ENCODE results near the gene GBE1. TPM values are rescaled to one million over a fixed set of nuclear protein-coding genes. Genes with fewer than 3 reads are reported as not detected.
A peak's percentile ranks its signal among the peaks of the same experiment; 100 is the strongest.

Gene GBE1
- total and polyA plus RNA-seq, 9 of the 15 experiments (the other 6 are each of a cell fraction or from before 2014, with no cell fraction given): 7.9 to 25.6 (median 13.1) TPM

DNA sequence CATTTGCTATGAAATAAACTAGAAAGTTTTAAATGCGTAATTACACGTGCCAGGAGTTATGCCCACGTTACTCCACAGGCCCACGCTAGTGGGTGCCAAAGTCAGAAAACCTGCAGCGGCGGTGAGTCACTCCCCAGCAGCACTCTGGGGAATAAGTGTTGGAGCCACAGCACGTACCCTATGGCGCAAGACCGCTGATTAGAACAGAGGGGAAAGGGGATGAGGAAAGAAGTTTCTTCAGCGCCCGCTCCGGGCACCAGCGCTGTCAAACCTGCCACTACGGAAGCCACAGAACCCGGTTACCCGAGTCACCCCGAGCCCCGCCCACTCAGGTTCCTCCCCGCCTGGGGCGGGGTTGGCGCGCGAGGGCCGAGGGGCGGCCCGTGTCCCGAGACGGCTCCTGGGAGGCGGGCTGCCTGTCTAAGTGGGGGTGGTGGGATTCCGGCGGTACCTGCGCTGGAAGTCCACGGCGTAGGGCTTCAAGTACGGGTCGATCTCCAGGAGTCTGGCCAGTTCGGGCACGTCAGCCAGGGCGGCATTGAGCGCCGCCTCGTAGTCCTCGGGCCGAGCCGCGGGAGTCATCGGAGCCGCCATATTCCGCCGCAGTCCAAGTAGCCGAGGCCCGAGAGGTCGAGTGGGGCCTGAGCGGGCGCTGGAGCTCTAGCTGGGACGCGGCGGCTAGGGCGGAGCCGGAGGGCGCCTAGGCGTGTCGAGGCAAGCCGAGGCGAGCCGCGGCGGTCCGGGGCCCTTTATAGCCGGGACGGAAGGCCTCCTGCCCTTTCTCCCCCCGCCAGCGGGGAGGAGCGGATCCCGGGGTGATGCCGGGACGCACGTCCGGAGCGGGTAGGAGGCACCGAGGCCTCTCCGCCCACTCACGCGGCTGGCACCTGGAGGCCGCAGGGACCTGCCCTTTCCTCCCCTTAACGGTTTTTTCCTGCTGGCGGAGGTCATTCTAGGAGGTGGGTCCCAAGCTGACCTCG lies at the start of gene GBE1 (continued):
- TF ChIP-seq, protein P1, sequence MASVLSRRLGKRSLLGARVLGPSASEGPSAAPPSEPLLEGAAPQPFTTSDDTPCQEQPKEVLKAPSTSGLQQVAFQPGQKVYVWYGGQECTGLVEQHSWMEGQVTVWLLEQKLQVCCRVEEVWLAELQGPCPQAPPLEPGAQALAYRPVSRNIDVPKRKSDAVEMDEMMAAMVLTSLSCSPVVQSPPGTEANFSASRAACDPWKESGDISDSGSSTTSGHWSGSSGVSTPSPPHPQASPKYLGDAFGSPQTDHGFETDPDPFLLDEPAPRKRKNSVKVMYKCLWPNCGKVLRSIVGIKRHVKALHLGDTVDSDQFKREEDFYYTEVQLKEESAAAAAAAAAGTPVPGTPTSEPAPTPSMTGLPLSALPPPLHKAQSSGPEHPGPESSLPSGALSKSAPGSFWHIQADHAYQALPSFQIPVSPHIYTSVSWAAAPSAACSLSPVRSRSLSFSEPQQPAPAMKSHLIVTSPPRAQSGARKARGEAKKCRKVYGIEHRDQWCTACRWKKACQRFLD (CRISPR knock-in tag; IDR thresholded peaks at IDR 0.05): no peak
- TF ChIP-seq, protein P2, sequence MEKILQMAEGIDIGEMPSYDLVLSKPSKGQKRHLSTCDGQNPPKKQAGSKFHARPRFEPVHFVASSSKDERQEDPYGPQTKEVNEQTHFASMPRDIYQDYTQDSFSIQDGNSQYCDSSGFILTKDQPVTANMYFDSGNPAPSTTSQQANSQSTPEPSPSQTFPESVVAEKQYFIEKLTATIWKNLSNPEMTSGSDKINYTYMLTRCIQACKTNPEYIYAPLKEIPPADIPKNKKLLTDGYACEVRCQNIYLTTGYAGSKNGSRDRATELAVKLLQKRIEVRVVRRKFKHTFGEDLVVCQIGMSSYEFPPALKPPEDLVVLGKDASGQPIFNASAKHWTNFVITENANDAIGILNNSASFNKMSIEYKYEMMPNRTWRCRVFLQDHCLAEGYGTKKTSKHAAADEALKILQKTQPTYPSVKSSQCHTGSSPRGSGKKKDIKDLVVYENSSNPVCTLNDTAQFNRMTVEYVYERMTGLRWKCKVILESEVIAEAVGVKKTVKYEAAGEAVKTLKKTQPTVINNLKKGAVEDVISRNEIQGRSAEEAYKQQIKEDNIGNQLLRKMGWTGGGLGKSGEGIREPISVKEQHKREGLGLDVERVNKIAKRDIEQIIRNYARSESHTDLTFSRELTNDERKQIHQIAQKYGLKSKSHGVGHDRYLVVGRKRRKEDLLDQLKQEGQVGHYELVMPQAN (IDR thresholded peaks at IDR 0.05; ENCODE audit: borderline replicate concordance): no peak
- TF ChIP-seq, protein P3, sequence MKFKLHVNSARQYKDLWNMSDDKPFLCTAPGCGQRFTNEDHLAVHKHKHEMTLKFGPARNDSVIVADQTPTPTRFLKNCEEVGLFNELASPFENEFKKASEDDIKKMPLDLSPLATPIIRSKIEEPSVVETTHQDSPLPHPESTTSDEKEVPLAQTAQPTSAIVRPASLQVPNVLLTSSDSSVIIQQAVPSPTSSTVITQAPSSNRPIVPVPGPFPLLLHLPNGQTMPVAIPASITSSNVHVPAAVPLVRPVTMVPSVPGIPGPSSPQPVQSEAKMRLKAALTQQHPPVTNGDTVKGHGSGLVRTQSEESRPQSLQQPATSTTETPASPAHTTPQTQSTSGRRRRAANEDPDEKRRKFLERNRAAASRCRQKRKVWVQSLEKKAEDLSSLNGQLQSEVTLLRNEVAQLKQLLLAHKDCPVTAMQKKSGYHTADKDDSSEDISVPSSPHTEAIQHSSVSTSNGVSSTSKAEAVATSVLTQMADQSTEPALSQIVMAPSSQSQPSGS (CRISPR knock-in tag; IDR thresholded peaks at IDR 0.05): no peak
- TF ChIP-seq, protein P4, sequence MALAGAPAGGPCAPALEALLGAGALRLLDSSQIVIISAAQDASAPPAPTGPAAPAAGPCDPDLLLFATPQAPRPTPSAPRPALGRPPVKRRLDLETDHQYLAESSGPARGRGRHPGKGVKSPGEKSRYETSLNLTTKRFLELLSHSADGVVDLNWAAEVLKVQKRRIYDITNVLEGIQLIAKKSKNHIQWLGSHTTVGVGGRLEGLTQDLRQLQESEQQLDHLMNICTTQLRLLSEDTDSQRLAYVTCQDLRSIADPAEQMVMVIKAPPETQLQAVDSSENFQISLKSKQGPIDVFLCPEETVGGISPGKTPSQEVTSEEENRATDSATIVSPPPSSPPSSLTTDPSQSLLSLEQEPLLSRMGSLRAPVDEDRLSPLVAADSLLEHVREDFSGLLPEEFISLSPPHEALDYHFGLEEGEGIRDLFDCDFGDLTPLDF (CRISPR knock-in tag; IDR thresholded peaks at IDR 0.05): peak; percentile 79; the same call in 1 of the 2 replicates
- TF ChIP-seq POLR2AphosphoS2 (IDR thresholded peaks at IDR 0.05; ENCODE audit: low read length): no peak
- TF ChIP-seq RCOR1 (IDR thresholded peaks at IDR 0.05; ENCODE audit: borderline replicate concordance in 1 of 2, low read depth in 2 of 2, low read length in 2 of 2): peak in 1 of 2 experiments; percentile 41; a peak in 1 of 4 replicates
- TF ChIP-seq CEBPB (tag; IDR thresholded peaks at IDR 0.05): peak; percentile 95
- TF ChIP-seq CBFA2T3 (IDR thresholded peaks at IDR 0.05): peak; percentile 52
- peak; percentile 73; the same call in 1 of the 2 replicates for TF ChIP-seq BRD4 (IDR thresholded peaks at IDR 0.05)
- TF ChIP-seq FOXK2 (conservative IDR thresholded peaks at IDR 0.05 in 1 of 2, IDR thresholded peaks at IDR 0.05 in 1 of 2; ENCODE audit: low read depth in 2 of 2): no peak
- no peak for TF ChIP-seq ARHGAP35 (IDR thresholded peaks at IDR 0.05; ENCODE audit: partially characterized antibody)
- TF ChIP-seq TSC22D4 (tag; IDR thresholded peaks at IDR 0.05): no peak
- TF ChIP-seq, protein P5, sequence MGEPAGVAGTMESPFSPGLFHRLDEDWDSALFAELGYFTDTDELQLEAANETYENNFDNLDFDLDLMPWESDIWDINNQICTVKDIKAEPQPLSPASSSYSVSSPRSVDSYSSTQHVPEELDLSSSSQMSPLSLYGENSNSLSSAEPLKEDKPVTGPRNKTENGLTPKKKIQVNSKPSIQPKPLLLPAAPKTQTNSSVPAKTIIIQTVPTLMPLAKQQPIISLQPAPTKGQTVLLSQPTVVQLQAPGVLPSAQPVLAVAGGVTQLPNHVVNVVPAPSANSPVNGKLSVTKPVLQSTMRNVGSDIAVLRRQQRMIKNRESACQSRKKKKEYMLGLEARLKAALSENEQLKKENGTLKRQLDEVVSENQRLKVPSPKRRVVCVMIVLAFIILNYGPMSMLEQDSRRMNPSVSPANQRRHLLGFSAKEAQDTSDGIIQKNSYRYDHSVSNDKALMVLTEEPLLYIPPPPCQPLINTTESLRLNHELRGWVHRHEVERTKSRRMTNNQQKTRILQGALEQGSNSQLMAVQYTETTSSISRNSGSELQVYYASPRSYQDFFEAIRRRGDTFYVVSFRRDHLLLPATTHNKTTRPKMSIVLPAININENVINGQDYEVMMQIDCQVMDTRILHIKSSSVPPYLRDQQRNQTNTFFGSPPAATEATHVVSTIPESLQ (CRISPR knock-in tag; IDR thresholded peaks at IDR 0.05): no peak
- TF ChIP-seq, protein P6, sequence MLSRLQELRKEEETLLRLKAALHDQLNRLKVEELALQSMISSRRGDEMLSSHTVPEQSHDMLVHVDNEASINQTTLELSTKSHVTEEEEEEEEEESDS (CRISPR knock-in tag; IDR thresholded peaks at IDR 0.05): no peak
- TF ChIP-seq MCM7 (IDR thresholded peaks at IDR 0.05): no peak
- TF ChIP-seq TAF15 (IDR thresholded peaks at IDR 0.05; ENCODE audit: low read depth, low read length): no peak
- no peak for TF ChIP-seq ARNT (IDR thresholded peaks at IDR 0.05)
- TF ChIP-seq MTA2 (IDR thresholded peaks at IDR 0.05; ENCODE audit: low read depth): no peak
- no peak for TF ChIP-seq KDM4B (IDR thresholded peaks at IDR 0.05; ENCODE audit: borderline replicate concordance in 2 of 2, low read depth in 1 of 2)
